ENCODE results near the gene B4GALT7.
"Not testable (repeated sequence)": the region's sequence is repeated elsewhere in the genome, so short reads cannot be mapped to it uniquely, and the experiment has no call there.

Gene B4GALT7, protein sequence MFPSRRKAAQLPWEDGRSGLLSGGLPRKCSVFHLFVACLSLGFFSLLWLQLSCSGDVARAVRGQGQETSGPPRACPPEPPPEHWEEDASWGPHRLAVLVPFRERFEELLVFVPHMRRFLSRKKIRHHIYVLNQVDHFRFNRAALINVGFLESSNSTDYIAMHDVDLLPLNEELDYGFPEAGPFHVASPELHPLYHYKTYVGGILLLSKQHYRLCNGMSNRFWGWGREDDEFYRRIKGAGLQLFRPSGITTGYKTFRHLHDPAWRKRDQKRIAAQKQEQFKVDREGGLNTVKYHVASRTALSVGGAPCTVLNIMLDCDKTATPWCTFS

DNA sequence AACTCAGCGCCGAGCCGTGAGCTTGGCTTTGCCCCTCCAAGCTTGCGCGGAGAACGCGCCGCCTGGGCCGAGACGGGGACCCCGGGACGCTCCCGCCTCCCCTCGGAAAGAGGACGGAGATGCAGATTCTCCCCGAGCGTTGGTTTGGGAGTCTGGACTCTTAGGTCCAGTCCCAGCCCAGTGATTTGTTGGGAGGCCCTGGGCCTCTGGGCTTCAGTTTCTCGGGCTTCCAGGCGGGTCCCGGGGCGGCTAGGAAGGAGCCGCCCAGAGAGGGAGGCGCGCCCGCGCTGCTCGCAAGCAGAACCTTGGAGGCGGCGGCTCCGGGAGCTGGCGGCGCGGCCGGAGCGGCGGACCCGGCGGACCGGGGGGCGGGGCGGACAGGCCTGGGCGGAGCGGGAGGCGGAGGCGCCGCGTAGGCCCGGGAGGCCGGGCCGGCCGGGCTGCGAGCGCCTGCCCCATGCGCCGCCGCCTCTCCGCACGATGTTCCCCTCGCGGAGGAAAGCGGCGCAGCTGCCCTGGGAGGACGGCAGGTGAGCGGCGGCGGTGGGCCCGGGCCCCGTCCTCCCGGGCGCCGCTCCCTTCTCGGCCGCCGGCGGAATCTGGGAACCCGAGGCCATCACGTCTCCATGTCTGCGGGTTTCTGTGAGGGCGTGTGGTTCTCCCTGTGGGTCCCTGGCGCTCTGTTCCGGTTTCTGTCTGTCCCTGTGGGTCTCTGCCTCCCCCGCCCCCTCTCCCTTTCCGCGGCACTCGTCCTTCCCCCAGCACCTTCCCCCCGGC lies at the start of gene B4GALT7:
Gene B4GALT7, plus strand, starts transcription at position 402 of the 777 bp plus-strand sequence. Its CDS starts 79 bp downstream, at position 481.
- DNase-seq = peak; percentile 75

GRCh38 chr5:177552839-177553455 lies 47.0 kb upstream of the B4GALT7 start:
- no peak for DNase-seq

DNA sequence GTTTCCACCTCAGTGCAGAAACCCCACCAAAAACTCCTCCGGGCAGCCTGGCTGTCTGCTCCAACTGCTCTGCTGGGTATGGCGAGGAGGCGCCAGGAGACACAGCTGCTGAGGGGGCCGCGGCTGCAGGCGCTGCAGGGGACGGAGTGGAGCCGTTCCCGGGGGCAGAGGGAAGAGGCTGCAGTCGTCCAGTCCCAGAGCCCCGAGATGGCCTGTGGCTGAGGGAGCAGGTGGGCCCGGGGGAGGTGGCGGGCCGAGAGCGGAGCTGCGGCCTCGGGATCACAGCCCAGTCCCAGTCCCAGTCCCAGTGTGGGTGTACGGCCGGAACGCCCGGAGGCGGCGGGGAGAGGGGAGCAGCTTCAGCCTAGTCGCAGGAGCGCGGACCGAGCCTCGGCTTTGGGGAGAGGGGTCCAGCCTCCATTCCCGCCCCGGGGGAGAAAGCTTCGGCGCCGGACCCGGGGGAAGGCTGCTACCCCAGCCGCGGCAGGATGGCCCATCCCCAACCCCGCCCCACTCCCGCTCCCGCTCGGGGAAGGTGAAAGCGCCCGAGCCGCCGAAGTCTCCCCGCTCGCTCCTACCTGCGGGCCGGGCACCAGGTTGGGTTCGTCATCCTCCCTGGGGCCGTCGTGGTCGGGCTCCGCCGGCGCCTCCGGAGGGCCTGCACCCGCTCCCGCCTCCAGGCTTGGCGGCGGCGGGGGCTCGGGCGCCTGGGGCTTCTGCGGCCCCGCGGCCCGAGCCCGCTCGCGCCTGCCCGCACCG lies 46.1 kb upstream of the B4GALT7 start:
- DNase-seq = peak; percentile 41

- DNase-seq = peak; percentile 92
Measured at GRCh38 chr5:177554474-177555111, 45.3 kb upstream of the B4GALT7 start, which contains the start of gene FAM193B. Gene FAM193B (minus strand): TSS chr5:177554563. CDS start chr5:177554458, 105 bp downstream.

- no peak for DNase-seq
Measured at GRCh38 chr5:177555228-177555627, 44.7 kb upstream of the B4GALT7 start.

GRCh38 chr5:177555665-177556064 lies 44.3 kb upstream of the B4GALT7 start:
- DNase-seq = no peak

DNA sequence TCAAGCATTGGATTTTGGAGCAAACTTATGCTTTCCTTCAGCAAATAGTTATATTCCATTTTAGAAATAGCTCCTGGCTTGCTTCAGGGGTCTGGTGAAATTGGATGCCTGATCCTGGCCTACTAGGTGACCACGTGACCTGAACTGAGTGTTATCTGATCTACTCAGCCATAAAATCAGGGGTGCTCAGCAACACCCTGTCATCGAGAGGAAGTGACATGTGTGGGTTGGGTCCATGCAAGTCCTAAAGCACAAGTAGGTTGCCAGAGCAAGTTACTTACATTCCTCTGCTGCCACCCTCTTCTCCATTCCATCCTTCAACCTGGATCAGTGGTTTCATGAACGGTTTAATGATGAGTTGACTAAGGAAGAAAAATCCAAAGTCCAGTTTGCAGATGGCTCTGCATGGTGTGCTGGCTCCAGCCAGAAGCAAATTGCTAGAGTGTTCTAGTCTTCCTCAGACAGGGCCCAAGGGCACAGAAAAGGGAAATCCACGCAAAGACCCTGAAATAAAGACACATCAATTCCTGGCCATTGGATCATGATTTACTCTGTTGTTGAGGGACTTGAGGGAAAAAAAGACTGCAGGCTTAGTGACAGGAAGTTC lies 42.8 kb upstream of the B4GALT7 start:
- no peak for DNase-seq

GRCh38 chr5:177557796-177558195 lies 42.1 kb upstream of the B4GALT7 start:
- DNase-seq = no peak

GRCh38 chr5:177559446-177559941 lies 40.4 kb upstream of the B4GALT7 start:
- DNase-seq = not testable (repeated sequence)

DNA sequence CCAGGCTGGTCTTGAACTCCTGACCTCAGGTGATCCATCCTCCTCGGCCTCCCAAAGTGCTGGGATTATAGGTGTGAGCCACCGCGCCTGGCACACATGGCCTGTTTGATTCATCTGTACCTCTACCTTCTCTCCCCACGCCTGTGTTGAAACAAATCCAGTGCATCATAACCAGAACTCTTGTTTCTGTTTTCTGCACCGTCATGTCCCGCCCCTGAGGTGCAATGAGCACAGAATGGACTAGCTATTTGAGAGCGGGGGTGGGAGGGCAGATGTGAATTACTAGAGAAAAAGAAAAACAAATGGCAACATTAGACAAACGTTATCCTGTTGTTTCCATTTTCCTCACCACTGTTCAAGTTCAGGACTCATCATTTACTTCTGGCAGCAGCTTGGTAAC lies 34.9 kb upstream of the B4GALT7 start:
- DNase-seq = no peak

DNA sequence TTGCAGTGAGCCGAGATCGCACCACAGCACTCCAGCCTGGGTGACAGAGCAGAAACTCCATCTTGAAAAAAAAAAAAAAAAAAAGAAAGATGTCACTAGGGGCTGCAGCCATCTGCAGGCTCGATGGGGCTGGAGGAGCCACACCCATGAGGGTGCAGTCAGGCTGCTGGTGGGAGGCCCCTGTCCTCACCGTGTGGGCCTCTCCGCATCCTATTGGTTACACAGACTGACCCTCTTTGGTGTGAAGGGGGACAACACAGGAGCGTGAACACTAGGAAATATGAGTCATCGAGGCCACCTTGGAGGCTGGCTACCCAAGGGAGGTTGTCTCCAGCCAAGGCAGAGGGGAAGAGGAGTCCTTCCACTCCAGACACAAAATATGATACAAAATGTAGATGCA lies 31.6 kb upstream of the B4GALT7 start:
- no peak for DNase-seq

DNA sequence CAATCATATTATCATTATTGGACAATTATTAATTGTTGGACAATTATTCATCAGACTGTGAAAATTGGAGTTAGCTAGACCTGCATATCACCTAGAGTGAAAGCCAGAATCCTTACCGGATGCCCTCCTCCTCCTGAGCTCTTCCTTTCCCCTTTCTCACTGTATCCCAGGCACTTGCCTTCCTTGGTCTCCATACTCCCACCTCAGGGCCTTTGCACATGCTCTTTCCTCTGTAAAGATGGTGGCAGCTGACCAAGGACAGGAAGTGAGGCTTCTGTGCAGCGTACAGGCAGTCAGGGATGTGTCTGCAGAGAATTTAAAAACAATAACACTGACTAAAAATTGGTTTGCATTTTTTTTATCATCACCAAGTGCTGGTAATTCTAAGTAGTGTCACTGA lies 30.0 kb upstream of the B4GALT7 start:
- no peak for DNase-seq

GRCh38 chr5:177575488-177575887 lies 24.4 kb upstream of the B4GALT7 start:
- DNase-seq = no peak

DNA sequence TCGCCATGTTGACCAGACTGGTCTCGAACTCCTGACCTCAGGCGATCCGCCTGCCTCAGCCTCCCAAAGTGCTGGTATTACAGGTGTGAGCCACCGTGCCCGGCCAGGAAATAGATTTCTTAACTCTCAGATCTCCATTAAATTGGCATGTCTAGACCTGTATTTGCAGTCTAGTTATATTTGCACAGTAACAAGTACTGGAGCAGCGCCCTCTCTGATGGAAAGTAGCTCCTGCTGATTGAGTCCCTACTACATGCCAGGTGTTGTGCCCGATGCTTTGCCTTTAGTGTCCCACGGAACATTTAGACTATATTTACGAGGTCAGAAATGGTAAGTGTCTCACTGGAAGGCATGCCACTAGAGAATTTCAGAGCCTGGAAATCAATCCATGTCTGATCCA lies 23.8 kb upstream of the B4GALT7 start:
- DNase-seq = no peak

GRCh38 chr5:177578316-177578715 lies 21.6 kb upstream of the B4GALT7 start:
- no peak for DNase-seq

GRCh38 chr5:177588413-177588909 lies 11.5 kb upstream of the B4GALT7 start:
- no peak for DNase-seq

DNA sequence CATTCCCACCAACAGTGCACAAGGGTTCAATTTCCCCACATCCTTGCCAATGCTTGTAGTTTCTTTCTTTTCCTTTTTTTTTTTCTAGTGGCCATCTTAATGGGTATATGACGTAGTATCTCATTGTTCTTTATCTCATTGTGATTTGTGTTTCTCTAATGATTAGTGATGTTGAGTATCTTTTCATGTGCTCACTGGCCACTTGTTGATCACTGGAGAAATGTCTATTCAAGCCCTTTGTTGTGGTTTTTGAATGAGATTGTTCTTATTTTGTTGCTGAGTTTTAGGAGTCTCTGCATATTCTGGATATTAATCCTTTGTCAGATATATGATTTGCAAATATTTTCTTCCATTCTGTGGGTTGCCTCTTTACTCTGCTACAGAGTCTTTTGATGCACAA lies 9.5 kb upstream of the B4GALT7 start:
- no peak for DNase-seq

DNA sequence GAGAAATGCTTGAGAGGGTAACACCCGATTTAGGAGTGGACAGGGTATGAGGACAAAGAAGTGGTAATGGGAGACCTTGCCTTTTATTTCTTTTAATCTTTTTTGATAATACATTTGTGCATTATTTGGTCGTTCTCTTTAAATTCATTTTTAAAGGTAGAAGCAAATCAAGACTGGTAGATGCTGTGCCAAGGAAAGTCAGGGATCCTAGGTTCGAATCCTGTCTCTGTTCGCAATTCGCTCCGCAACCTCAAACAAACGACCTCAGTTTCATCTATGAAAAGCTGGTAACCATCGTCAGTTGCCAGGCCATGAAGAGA lies 8.3 kb upstream of the B4GALT7 start:
- no peak for DNase-seq

DNA sequence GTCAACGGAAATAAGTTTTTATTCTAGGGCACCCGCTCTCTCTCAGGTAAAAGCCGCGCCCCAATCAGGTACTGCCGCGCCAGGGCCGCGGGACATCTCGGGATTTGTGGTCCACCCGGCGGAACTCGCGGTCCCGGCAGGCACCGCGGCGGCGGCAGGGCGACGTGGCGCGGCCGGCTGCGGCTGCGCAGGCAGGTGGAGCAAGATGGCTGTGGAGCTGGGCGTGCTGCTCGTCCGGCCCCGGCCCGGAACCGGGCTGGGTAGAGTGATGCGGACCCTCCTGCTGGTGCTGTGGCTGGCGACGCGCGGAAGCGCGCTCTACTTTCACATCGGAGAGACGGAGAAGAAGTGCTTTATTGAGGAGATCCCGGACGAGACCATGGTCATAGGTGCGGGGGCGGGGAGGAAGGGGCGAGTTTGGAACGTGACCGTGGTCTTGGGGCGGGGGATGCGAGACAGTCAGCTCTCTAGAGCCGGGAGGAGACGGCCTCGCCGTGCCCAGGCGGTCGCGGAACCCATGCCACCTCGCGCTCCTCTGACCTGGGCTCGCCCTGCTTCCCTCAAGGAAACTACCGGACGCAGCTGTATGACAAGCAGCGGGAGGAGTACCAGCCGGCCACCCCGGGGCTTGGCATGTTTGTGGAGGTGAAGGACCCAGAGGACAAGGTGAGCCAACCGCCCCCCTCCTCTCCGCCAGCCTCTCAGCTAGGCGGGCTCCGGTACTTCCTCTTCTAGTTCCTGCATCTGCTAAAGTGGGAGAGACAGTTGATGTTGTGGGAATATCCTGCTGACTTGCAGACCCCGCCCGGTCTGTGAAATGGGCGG lies 7.7 kb upstream of the B4GALT7 start, which contains the start of gene TMED9:
Gene TMED9, plus strand, starts transcription at position 194 of the 825 bp plus-strand sequence. Its CDS starts 12 bp downstream, at position 206.
- peak; percentile 85 for DNase-seq

- no peak for DNase-seq
Measured at GRCh38 chr5:177592905-177593304, 7.0 kb upstream of the B4GALT7 start.

DNA sequence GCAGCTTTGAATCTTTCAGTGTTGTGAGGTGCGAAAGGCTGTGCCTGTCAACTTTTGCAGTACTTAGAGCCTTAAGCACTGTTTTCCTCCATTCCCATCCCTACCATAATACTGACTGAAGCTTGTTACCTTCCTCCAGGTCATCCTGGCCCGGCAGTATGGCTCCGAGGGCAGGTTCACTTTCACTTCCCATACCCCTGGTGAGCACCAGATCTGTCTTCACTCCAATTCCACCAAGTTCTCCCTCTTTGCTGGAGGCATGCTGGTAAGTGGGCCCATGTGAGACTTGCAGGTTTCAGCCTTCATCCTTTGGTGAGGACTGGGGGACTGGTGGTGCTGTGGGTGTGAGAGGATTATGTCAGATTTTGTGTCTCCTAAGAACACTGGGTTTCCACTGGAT lies 6.4 kb upstream of the B4GALT7 start:
- DNase-seq = no peak

Data from stimulated activated naive CD4-positive, alpha-beta T cell treated with Interleukin-2 at 50 U/mL for 16 hours (primary cell).